ENCODE results near the gene RRM2.

The RRM2 gene

GRCh38 chr2:10169053-10169578, 46.6 kb downstream of the RRM2 start:
- CTCF ChIA-PET = interaction anchor here (1.0 kb wide), 1 partner anchor 266 kb away, joined by 3 read pairs; no protein-coding TSS in a partner anchor
- no peak for DNase-seq
- H3K36me3 Mint-ChIP-seq = peaks cover 46% of the 10 kb centered on the region

DNA sequence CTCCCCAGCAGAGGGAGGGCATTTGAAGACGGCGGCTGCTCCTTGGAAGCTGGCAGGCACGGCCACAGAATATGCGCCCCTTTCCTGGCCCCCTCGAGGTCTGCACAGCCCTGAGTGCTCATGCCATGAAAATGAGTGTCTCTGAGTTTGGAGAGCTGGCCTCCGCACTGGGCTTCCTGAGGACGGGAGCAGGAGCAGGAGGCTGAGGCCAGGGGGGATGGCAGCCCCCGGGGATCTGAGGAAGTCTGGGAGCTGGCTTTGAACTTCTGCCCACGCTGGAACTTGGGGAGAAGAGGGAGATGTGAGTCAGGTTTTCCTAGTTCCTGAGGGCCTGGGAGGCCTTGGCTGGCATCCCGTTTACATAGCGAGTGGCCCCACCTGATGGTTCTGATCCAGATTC, 47.0 kb downstream of the RRM2 start:
- CTCF ChIA-PET = interaction anchor here (1.0 kb wide), 2 partner anchors 239 to 266 kb away, joined by 3 read pairs; no protein-coding TSS in a partner anchor
- H3K27me3 Mint-ChIP-seq = no peaks in the 10 kb centered on the region
- no peak overlapping the region for H3K4me3 Mint-ChIP-seq
- H3K36me3 Mint-ChIP-seq = peaks cover 48% of the 10 kb centered on the region
- no peak for DNase-seq
- H3K4me1 Mint-ChIP-seq = no peaks in the 10 kb centered on the region
- no peaks in the 10 kb centered on the region for H3K9me3 Mint-ChIP-seq
- no peak overlapping the region for H3K27ac Mint-ChIP-seq

More at GRCh38 chr2:10169053-10169578, 46.6 kb downstream of the RRM2 start:
- no peak overlapping the region for H3K4me3 Mint-ChIP-seq
- no peaks in the 10 kb centered on the region for H3K27me3 Mint-ChIP-seq
- peaks cover 3% of the 10 kb centered on the region for H3K4me1 Mint-ChIP-seq
- H3K9me3 Mint-ChIP-seq = no peaks in the 10 kb centered on the region
- no peak overlapping the region for H3K27ac Mint-ChIP-seq

DNA sequence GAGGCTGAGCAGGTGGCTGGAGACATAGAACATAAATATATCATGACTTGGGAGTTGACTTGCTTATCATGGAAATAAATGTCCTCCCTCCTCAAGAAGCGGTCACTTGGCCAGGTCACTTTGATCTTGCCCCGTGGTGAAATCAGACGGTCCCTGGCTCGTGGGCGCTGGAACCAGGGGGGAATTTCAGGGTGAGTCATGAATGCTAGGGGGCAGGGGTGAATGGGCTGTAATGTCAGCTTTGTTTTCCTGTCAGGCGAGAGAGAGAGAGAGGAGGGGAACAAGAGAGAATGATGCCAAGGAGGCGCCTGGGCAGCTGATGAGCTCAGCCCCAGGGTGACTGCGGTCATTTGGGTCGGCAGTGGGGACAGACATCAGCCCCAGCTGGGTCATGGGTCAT, 47.7 kb downstream of the RRM2 start:
- no peak for DNase-seq
- peaks cover 45% of the 10 kb centered on the region for H3K36me3 Mint-ChIP-seq
- H3K27ac Mint-ChIP-seq = no peak overlapping the region
- no peak overlapping the region for H3K4me3 Mint-ChIP-seq
- H3K27me3 Mint-ChIP-seq = no peaks in the 10 kb centered on the region
- CTCF ChIA-PET = interaction anchor here (1.0 kb wide), 1 partner anchor 238 kb away, joined by 3 read pairs; no protein-coding TSS in a partner anchor
- H3K9me3 Mint-ChIP-seq = no peaks in the 10 kb centered on the region
- no peaks in the 10 kb centered on the region for H3K4me1 Mint-ChIP-seq

GRCh38 chr2:10171006-10171800, 48.7 kb downstream of the RRM2 start:
- peaks cover 43% of the 10 kb centered on the region for H3K36me3 Mint-ChIP-seq
- DNase-seq = no peak
- H3K9me3 Mint-ChIP-seq = no peaks in the 10 kb centered on the region
- CTCF ChIA-PET = no interaction called here
- H3K27me3 Mint-ChIP-seq = no peaks in the 10 kb centered on the region
- no peak overlapping the region for H3K4me3 Mint-ChIP-seq
- H3K27ac Mint-ChIP-seq = no peak overlapping the region
- H3K4me1 Mint-ChIP-seq = no peaks in the 10 kb centered on the region

GRCh38 chr2:10172033-10172871, 49.7 kb downstream of the RRM2 start:
- CTCF ChIA-PET = no interaction called here
- DNase-seq = no peak
- Mint-ChIP-seq H3K9me3 (no peaks in the 10 kb centered on the region), H3K4me3 (no peak overlapping the region), H3K36me3 (peaks cover 41% of the 10 kb centered on the region), H3K27me3 (no peaks in the 10 kb centered on the region), H3K4me1 (no peaks in the 10 kb centered on the region), H3K27ac (no peak overlapping the region)

DNA sequence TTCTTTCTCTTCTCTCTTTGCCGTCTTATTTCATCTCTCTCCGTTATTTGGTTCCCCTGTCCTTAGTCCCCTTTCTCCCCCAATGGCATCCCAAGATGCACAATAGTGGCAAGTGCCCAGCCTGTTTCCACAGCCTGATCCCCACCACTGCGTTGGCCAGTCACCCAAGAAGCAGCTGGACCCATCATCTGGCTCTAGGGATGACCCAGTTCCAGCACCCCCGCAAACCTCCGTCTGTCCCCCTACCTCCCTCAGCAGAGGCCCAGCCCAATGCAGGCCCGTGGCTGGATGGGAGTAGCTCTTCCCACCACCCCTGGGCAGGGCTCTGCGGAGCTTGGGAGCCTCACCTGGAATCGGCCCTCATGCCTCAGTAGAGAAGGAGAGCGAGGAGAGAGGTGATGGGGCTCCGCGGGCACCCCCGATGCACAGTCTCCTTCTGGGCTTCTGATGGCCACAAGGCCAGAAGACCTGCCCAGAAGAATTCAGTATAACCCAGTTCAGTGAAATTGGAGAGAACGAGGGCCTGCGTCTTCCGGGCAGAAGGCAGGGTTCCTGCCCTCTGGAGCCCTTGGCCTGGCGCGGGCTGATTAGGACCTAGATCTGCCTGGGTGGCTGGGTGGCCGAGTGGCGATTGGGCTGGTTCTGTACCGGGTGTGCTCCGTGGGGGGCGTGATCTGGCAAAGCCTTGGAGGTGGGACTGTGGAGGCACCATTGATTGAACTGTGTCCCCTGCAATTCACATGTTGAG, 50.9 kb downstream of the RRM2 start:
- H3K36me3 Mint-ChIP-seq = peaks cover 37% of the 10 kb centered on the region
- H3K27me3 Mint-ChIP-seq = no peaks in the 10 kb centered on the region
- H3K4me1 Mint-ChIP-seq = no peaks in the 10 kb centered on the region
- CTCF ChIA-PET = no interaction called here
- no peak for DNase-seq
- no peaks in the 10 kb centered on the region for H3K9me3 Mint-ChIP-seq
- no peak overlapping the region for H3K4me3 Mint-ChIP-seq
- H3K27ac Mint-ChIP-seq = no peak overlapping the region

DNA sequence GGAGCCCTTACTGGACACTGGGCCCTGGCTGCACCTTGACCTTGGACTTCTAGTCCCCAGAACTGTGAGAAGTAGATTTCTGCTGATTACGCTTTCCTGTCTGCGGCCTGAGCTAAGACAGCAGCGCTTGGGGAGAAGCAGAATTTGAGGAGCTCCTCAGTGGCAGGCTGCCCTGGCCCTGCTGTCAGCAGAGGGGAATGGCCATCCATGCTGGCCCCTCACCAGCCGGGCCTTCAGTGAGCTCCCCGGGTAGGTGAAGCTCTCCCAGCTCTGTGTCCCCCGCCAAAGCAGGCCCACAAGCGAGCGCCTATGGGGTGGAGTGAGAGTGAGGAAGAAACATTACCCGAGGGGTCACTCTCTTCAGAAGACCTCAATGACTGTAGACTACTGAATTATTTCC, 51.6 kb downstream of the RRM2 start:
- no peaks in the 10 kb centered on the region for H3K27me3 Mint-ChIP-seq
- H3K9me3 Mint-ChIP-seq = no peaks in the 10 kb centered on the region
- H3K36me3 Mint-ChIP-seq = peaks cover 41% of the 10 kb centered on the region
- CTCF ChIA-PET = interaction anchor here (0.5 kb wide), 1 partner anchor 882 kb away, joined by 3 read pairs; no protein-coding TSS in a partner anchor
- H3K4me3 Mint-ChIP-seq = no peak overlapping the region
- no peaks in the 10 kb centered on the region for H3K4me1 Mint-ChIP-seq
- no peak for DNase-seq
- H3K27ac Mint-ChIP-seq = no peak overlapping the region

DNA sequence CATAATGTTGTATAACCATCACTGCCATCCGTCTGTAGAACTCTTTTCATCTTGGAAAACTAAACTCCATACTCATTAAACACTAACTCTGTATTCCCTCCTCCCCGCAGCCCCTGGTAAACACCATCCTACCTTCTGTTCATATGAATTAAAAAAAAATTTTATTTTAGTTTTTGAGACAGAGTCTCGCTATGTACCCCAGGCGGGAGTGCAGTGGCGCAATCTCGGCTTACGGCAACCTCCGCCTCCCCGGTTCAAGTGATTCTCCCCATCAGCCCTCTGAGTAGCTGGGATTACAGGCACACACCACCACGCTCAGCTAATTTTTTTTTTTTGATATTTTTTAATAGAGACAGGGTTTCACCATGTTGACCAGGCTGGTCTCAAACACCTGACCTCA, 52.9 kb downstream of the RRM2 start:
- Mint-ChIP-seq H3K27me3 (no peaks in the 10 kb centered on the region), H3K9me3 (no peaks in the 10 kb centered on the region), H3K4me3 (no peak overlapping the region), H3K36me3 (peaks cover 51% of the 10 kb centered on the region), H3K4me1 (no peaks in the 10 kb centered on the region), H3K27ac (no peak overlapping the region)
- DNase-seq = no peak
- CTCF ChIA-PET = no interaction called here

GRCh38 chr2:10178751-10179150, 56.2 kb downstream of the RRM2 start:
- Mint-ChIP-seq H3K36me3 (peaks cover 43% of the 10 kb centered on the region), H3K27me3 (no peaks in the 10 kb centered on the region), H3K9me3 (peaks cover 5% of the 10 kb centered on the region), H3K4me1 (no peaks in the 10 kb centered on the region), H3K4me3 (no peak overlapping the region), H3K27ac (no peak overlapping the region)
- CTCF ChIA-PET = no interaction called here
- no peak for DNase-seq

GRCh38 chr2:10179422-10179821, 56.9 kb downstream of the RRM2 start:
- CTCF ChIA-PET = interaction anchor here (0.9 kb wide), 1 partner anchor 256 kb away, joined by 4 read pairs; no protein-coding TSS in a partner anchor
- no peak overlapping the region for H3K27ac Mint-ChIP-seq
- H3K36me3 Mint-ChIP-seq = peaks cover 43% of the 10 kb centered on the region
- DNase-seq = no peak
- H3K9me3 Mint-ChIP-seq = peaks cover 5% of the 10 kb centered on the region
- H3K27me3 Mint-ChIP-seq = no peaks in the 10 kb centered on the region
- H3K4me1 Mint-ChIP-seq = no peaks in the 10 kb centered on the region
- no peak overlapping the region for H3K4me3 Mint-ChIP-seq

- H3K27me3 Mint-ChIP-seq = no peaks in the 10 kb centered on the region
- no peaks in the 10 kb centered on the region for H3K4me1 Mint-ChIP-seq
- no peak overlapping the region for H3K4me3 Mint-ChIP-seq
- CTCF ChIA-PET = no interaction called here
- H3K9me3 Mint-ChIP-seq = peaks cover 5% of the 10 kb centered on the region
- H3K36me3 Mint-ChIP-seq = peaks cover 38% of the 10 kb centered on the region
- H3K27ac Mint-ChIP-seq = no peak overlapping the region
- no peak for DNase-seq
Measured at GRCh38 chr2:10180229-10180628, 57.7 kb downstream of the RRM2 start.

All from activated naive CD4-positive, alpha-beta T cell treated with anti-CD3 and anti-CD28 coated beads, Interleukin-2, amount 10 ng/mL, durations not matched to agents 7 days and 5 days (primary cell).